ENCODE data around the gene PNKD. TPM values are rescaled to one million over a fixed set of nuclear protein-coding genes. Genes with fewer than 3 reads are reported as not detected.

The PNKD gene
- total RNA-seq, 1 experiment from 2014 or later, result 97.7 TPM

DNA sequence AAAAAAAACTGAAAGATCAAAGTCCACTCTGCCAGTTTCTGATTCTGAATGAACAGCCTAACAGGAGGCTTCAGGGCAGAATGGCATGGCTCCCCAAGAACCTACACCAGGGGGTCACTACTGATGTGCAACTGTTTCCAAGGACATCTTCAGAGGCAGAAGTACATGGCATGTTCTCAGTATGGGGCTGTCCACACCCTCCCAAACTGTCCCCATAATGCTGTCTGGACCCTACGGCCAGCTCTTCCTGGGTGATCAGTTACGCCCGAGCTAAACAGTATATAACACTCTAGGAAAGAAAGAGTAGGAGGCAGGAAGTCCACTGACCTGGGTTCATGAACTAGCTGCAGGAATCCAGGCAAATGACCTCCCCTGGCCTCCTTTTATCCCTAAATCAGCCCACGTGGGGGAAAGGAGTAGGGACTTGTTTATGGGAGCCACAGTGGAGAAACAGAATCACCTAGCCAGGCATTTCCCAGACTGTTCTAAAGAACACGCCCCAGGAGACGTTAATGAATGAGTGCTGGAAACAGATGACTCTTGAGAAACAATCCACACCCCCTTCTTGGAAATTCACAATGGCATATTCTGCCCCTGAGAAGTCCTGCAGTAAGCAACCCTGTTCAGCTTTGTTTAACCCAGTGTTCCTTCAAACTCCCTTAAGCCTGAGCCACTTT is 19.5 kb downstream of the PNKD start:
- H3F3A ChIP-seq (ENCODE audit: low read length, unreplicated experiment), result peaks cover 6% of the 10 kb centered on the region
- intact Hi-C loops (cut with micrococcal nuclease), result loop anchor here (5.0 kb wide), 1 partner anchor 108 kb away; the partner anchor contains the start of gene CTDSP1
- H3K9me3 ChIP-seq (ENCODE audit: low read length), result no peaks in the 10 kb centered on the region
- no peak overlapping the region for H3K27ac ChIP-seq (ENCODE audit: low read length)
- H3K4me2 ChIP-seq (ENCODE audit: low read length), result peak overlapping the region; percentile 2; the same call in 1 of the 2 replicates
- H3K4me3 ChIP-seq (ENCODE audit: low read length), result no peak overlapping the region
- peaks cover 66% of the 10 kb centered on the region for H3K4me1 ChIP-seq (ENCODE audit: insufficient read depth, low read length)
- CTCF ChIA-PET, result interaction anchor here (0.7 kb wide), 1 partner anchor 17 kb away, joined by 3 read pairs; no protein-coding TSS in a partner anchor
- TF ChIP-seq EZH2 (IDR thresholded peaks at IDR 0.05; ENCODE audit: low read length, unreplicated experiment) (no peak), EZH2phosphoT487 (IDR thresholded peaks at IDR 0.05; ENCODE audit: borderline replicate concordance, low read length) (no peak), CTCF (conservative IDR thresholded peaks at IDR 0.05; ENCODE audit: low read depth, low read length) (no peak)
- H2AFZ ChIP-seq (ENCODE audit: low read length), result no peak overlapping the region
- H3K27me3 ChIP-seq (ENCODE audit: low read length), result no peaks in the 10 kb centered on the region
- H3K9me2 ChIP-seq (replicated peaks; ENCODE audit: low read length), result no peaks in the 10 kb centered on the region
- H4K20me1 ChIP-seq (ENCODE audit: low read length), result no peaks in the 10 kb centered on the region
- no TSS peak for BruUV-seq (replicated peaks)
- H3K36me3 ChIP-seq (ENCODE audit: low read depth, low read length), result no peaks in the 10 kb centered on the region
- POLR2A ChIA-PET (ENCODE audit: unreplicated experiment), result no interaction called here
- ATAC-seq (no peak), DNase-seq (no peak)
- no peak overlapping the region for H3K9ac ChIP-seq (ENCODE audit: low read length)
- peaks cover 50% of the 10 kb centered on the region for H3K79me2 ChIP-seq (ENCODE audit: low read length)

DNA sequence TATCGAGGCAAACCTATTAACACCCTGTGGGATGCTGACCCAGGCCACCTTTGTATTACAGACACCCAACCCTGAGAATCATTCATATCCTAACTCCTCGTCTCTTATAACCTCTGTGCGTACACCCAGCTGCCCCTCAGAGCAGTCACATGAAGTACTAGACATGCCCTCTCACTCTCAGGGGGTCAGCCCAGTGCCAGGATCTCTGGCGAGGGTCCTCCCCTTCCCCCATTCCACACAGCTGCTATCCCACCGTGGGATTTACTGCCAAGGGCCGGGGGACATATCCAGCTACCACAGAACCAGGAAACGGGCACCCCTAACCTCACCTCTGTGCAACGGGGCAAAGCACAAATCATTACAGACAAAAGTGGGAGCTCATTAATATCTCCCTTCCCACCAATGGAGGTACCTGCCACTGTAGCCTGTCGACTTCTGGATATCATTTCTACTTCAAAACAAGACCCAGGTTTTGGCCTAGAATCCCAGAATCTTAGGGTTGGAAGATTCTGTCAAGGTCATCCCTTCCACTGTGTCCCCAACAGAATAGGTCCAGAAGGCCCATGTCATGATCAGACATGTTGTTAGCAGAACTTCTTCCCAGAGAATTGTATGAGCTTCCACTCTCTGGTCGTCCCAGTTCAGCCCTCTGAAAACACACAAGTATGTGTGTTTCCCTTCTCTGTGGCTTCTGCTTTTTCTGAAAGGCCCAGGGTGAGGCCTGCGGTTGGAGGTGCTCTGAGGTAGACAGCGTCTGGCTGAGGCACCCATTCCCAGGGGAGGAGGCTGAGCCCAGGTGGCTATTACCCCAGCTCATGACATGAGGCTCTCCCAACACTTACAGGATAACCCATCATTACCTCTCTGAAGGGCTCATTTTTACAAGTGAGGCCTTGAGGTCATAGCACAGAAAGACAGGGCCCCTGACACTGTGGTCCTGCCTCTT is 20.3 kb downstream of the PNKD start:
- no peak overlapping the region for H3K27ac ChIP-seq (ENCODE audit: low read length)
- no peak overlapping the region for H2AFZ ChIP-seq (ENCODE audit: low read length)
- ChIA-PET POLR2A (ENCODE audit: unreplicated experiment) (no interaction called here), CTCF (interaction anchor here (0.7 kb wide), 1 partner anchor 17 kb away, joined by 3 read pairs; no protein-coding TSS in a partner anchor)
- peaks cover 66% of the 10 kb centered on the region for H3K4me1 ChIP-seq (ENCODE audit: insufficient read depth, low read length)
- peaks cover 41% of the 10 kb centered on the region for H3K79me2 ChIP-seq (ENCODE audit: low read length)
- H3K4me2 ChIP-seq (ENCODE audit: low read length), result peak overlapping the region; percentile 77
- intact Hi-C loops (cut with micrococcal nuclease), result no loop called here
- no peaks in the 10 kb centered on the region for H3K27me3 ChIP-seq (ENCODE audit: low read length)
- peaks cover 6% of the 10 kb centered on the region for H3F3A ChIP-seq (ENCODE audit: low read length, unreplicated experiment)
- ATAC-seq (no peak), DNase-seq (no peak)
- H3K4me3 ChIP-seq (ENCODE audit: low read length), result peak overlapping the region; percentile 68; the same call in 1 of the 2 replicates
- no peaks in the 10 kb centered on the region for H3K36me3 ChIP-seq (ENCODE audit: low read depth, low read length)
- BruUV-seq (replicated peaks), result no TSS peak
- no peaks in the 10 kb centered on the region for H3K9me3 ChIP-seq (ENCODE audit: low read length)
- no peaks in the 10 kb centered on the region for H3K9me2 ChIP-seq (replicated peaks; ENCODE audit: low read length)
- no peaks in the 10 kb centered on the region for H4K20me1 ChIP-seq (ENCODE audit: low read length)
- H3K9ac ChIP-seq (ENCODE audit: low read length), result no peak overlapping the region
- TF ChIP-seq EZH2 (IDR thresholded peaks at IDR 0.05; ENCODE audit: low read length, unreplicated experiment) (no peak), EZH2phosphoT487 (IDR thresholded peaks at IDR 0.05; ENCODE audit: borderline replicate concordance, low read length) (no peak), CTCF (conservative IDR thresholded peaks at IDR 0.05; ENCODE audit: low read depth, low read length) (no peak)
